ENCODE data around the gene CADM1.
A peak's percentile ranks its signal among the peaks of the same experiment; 100 is the strongest.

CADM1 gene

GRCh38 chr11:115352805-115353485 lies 151.3 kb downstream of the CADM1 start:
- no peak for DNase-seq (ENCODE audit: low read depth in 2 of 2)

GRCh38 chr11:115349335-115350017 lies 154.7 kb downstream of the CADM1 start:
- DNase-seq (ENCODE audit: low read depth in 2 of 2): no peak

GRCh38 chr11:115348416-115348815 lies 155.8 kb downstream of the CADM1 start:
- no peak for DNase-seq (ENCODE audit: low read depth in 2 of 2)

- no peak for DNase-seq (ENCODE audit: low read depth in 2 of 2)
Observed at GRCh38 chr11:115347106-115347505, 157.1 kb downstream of the CADM1 start.

- DNase-seq (ENCODE audit: low read depth in 2 of 2): no peak
Observed at GRCh38 chr11:115345840-115346239, 158.4 kb downstream of the CADM1 start.

GRCh38 chr11:115345361-115345760 lies 158.9 kb downstream of the CADM1 start:
- no peak for DNase-seq (ENCODE audit: low read depth in 2 of 2)

GRCh38 chr11:115344846-115345245 lies 159.4 kb downstream of the CADM1 start:
- DNase-seq (ENCODE audit: low read depth in 2 of 2): no peak

- no peak for DNase-seq (ENCODE audit: low read depth in 2 of 2)
Observed at GRCh38 chr11:115342142-115342541, 162.1 kb downstream of the CADM1 start.

- no peak for DNase-seq (ENCODE audit: low read depth in 2 of 2)
Observed at GRCh38 chr11:115340874-115341273, 163.3 kb downstream of the CADM1 start.

- no peak for DNase-seq (ENCODE audit: low read depth in 2 of 2)
Observed at GRCh38 chr11:115338476-115338875, 165.7 kb downstream of the CADM1 start.

- no peak for DNase-seq (ENCODE audit: low read depth in 2 of 2)
Observed at GRCh38 chr11:115334932-115335788, 169.1 kb downstream of the CADM1 start.

- no peak for DNase-seq (ENCODE audit: low read depth in 2 of 2)
Observed at GRCh38 chr11:115333949-115334348, 170.3 kb downstream of the CADM1 start.

GRCh38 chr11:115333121-115333520 lies 171.1 kb downstream of the CADM1 start:
- DNase-seq (ENCODE audit: low read depth in 2 of 2): no peak

- no peak for DNase-seq (ENCODE audit: low read depth in 2 of 2)
Observed at GRCh38 chr11:115330684-115331482, 173.3 kb downstream of the CADM1 start.

- no peak for DNase-seq (ENCODE audit: low read depth in 2 of 2)
Observed at GRCh38 chr11:115326526-115326925, 177.7 kb downstream of the CADM1 start.

- DNase-seq (ENCODE audit: low read depth in 2 of 2): no peak
Observed at GRCh38 chr11:115325523-115325922, 178.7 kb downstream of the CADM1 start.

- peak in 1 of 2 donors; percentile 1 for DNase-seq (ENCODE audit: low read depth in 2 of 2)
Observed at GRCh38 chr11:115324581-115325432, 179.4 kb downstream of the CADM1 start.

GRCh38 chr11:115322553-115323203 lies 181.5 kb downstream of the CADM1 start:
- no peak for DNase-seq (ENCODE audit: low read depth in 2 of 2)

GRCh38 chr11:115321605-115322289 lies 182.5 kb downstream of the CADM1 start:
- no peak for DNase-seq (ENCODE audit: low read depth in 2 of 2)

Data from stimulated activated CD4-positive, alpha-beta T cell treated with anti-CD3 and anti-CD28 coated beads, Interleukin-4, amount 100 ng/mL, for 48 hours (primary cell).